ENCODE measurements around the gene PRAF2.

DNA sequence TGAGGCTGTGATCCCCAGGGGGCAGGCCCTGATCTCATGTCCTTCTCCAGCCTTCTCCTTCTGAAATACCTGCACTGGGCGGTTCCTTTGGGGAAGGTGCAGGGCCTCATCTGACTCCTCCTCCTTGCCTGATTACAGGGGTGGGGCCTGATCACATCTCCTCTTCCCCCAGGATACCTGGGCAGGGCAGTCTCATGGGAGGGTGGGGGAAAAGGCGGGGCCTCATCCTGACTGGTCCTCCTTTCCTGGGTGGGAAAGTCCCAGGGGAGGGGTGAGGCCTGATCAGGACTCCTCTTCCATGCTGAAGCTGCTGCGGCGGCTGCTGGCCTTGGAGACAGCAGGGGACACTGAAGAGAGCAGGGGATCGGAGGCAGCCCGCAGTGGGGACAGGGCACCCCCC, 43.9 kb downstream of the PRAF2 start:
- TF ChIP-seq EZH2phosphoT487 (IDR thresholded peaks at IDR 0.05; ENCODE audit: low read length) (no peak), EZH2 (optimal IDR thresholded peaks at IDR 0.05; ENCODE audit: low read depth, low read length) (no peak)
- TF ChIP-seq, protein P1, sequence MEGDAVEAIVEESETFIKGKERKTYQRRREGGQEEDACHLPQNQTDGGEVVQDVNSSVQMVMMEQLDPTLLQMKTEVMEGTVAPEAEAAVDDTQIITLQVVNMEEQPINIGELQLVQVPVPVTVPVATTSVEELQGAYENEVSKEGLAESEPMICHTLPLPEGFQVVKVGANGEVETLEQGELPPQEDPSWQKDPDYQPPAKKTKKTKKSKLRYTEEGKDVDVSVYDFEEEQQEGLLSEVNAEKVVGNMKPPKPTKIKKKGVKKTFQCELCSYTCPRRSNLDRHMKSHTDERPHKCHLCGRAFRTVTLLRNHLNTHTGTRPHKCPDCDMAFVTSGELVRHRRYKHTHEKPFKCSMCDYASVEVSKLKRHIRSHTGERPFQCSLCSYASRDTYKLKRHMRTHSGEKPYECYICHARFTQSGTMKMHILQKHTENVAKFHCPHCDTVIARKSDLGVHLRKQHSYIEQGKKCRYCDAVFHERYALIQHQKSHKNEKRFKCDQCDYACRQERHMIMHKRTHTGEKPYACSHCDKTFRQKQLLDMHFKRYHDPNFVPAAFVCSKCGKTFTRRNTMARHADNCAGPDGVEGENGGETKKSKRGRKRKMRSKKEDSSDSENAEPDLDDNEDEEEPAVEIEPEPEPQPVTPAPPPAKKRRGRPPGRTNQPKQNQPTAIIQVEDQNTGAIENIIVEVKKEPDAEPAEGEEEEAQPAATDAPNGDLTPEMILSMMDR (IDR thresholded peaks at IDR 0.05; ENCODE audit: low read length) = no peak
